ENCODE data around the gene GLCCI1. TPM values are rescaled to one million over a fixed set of nuclear protein-coding genes. Genes with fewer than 3 reads are reported as not detected.

The GLCCI1 gene
- total and polyA plus RNA-seq, 4 donors: 1.4 to 5.9 (median 4.3) TPM

DNA sequence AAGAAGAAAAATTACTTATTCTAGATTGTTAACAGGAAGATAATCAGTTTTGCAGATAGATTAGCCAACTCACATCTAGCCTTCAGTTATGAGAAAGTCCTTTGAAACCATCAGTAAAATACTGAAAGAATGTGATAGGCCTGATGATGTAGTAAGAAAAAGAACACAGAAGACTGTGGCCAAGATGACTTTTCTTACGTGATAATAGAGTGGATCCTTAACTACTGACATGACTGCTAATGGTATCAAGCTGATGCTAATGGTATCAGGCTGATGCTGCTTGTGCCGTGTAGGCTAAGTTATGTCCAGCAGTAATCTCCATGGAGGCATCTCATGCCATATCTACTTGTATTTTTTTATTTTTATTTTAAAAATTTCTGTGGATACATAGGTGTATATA, 114.2 kb downstream of the GLCCI1 start:
- Histone ChIP-seq H3K4me3 (ENCODE audit: low read depth in 1 of 3, low read length in 3 of 3) (no peak overlapping the region), H3K9me3 (ENCODE audit: control insufficient read depth in 4 of 4, low read length in 3 of 4) (no peaks in the 10 kb centered on the region), H3K27ac (ENCODE audit: low read depth in 1 of 2, low read length in 2 of 2) (no peak overlapping the region), H3K9ac (ENCODE audit: low read depth in 1 of 2, low read length in 2 of 2) (no peak overlapping the region), H3K27me3 (ENCODE audit: control insufficient read depth in 4 of 4, insufficient read depth in 4 of 4, low read length in 3 of 4) (no peaks in the 10 kb centered on the region), H3K36me3 (ENCODE audit: control insufficient read depth in 4 of 4, insufficient read depth in 3 of 4, low read depth in 1 of 4, low read length in 3 of 4) (peaks cover 0 to 4% (median 1%) of the 10 kb centered on the region in 4 donors), H3K4me1 (ENCODE audit: control insufficient read depth in 4 of 4, insufficient read depth in 4 of 4, low read length in 3 of 4) (no peaks in the 10 kb centered on the region)
- TF ChIP-seq YY1 (IDR thresholded peaks at IDR 0.05) (no peak), RAD21 (IDR thresholded peaks at IDR 0.05) (no peak), RXRA (IDR thresholded peaks at IDR 0.05) (no peak), HNF4G (IDR thresholded peaks at IDR 0.05) (no peak), FOXA1 (IDR thresholded peaks at IDR 0.05) (no peak), HNF4A (conservative IDR thresholded peaks at IDR 0.05) (no peak), JUND (IDR thresholded peaks at IDR 0.05) (no peak), TAF1 (conservative IDR thresholded peaks at IDR 0.05) (no peak), EGR1 (IDR thresholded peaks at IDR 0.05; ENCODE audit: low read depth in 2 of 2) (no peak), NR2F2 (IDR thresholded peaks at IDR 0.05) (no peak), SP1 (IDR thresholded peaks at IDR 0.05) (no peak), FOXA2 (IDR thresholded peaks at IDR 0.05) (no peak), GABPA (IDR thresholded peaks at IDR 0.05 in 1 of 2, conservative IDR thresholded peaks at IDR 0.05 in 1 of 2) (no peak)
- TF ChIP-seq, protein P1, sequence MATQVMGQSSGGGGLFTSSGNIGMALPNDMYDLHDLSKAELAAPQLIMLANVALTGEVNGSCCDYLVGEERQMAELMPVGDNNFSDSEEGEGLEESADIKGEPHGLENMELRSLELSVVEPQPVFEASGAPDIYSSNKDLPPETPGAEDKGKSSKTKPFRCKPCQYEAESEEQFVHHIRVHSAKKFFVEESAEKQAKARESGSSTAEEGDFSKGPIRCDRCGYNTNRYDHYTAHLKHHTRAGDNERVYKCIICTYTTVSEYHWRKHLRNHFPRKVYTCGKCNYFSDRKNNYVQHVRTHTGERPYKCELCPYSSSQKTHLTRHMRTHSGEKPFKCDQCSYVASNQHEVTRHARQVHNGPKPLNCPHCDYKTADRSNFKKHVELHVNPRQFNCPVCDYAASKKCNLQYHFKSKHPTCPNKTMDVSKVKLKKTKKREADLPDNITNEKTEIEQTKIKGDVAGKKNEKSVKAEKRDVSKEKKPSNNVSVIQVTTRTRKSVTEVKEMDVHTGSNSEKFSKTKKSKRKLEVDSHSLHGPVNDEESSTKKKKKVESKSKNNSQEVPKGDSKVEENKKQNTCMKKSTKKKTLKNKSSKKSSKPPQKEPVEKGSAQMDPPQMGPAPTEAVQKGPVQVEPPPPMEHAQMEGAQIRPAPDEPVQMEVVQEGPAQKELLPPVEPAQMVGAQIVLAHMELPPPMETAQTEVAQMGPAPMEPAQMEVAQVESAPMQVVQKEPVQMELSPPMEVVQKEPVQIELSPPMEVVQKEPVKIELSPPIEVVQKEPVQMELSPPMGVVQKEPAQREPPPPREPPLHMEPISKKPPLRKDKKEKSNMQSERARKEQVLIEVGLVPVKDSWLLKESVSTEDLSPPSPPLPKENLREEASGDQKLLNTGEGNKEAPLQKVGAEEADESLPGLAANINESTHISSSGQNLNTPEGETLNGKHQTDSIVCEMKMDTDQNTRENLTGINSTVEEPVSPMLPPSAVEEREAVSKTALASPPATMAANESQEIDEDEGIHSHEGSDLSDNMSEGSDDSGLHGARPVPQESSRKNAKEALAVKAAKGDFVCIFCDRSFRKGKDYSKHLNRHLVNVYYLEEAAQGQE (IDR thresholded peaks at IDR 0.05): no peak
- TF ChIP-seq, protein P2, sequence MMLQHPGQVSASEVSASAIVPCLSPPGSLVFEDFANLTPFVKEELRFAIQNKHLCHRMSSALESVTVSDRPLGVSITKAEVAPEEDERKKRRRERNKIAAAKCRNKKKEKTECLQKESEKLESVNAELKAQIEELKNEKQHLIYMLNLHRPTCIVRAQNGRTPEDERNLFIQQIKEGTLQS (IDR thresholded peaks at IDR 0.05): no peak
- TF ChIP-seq, protein P3, sequence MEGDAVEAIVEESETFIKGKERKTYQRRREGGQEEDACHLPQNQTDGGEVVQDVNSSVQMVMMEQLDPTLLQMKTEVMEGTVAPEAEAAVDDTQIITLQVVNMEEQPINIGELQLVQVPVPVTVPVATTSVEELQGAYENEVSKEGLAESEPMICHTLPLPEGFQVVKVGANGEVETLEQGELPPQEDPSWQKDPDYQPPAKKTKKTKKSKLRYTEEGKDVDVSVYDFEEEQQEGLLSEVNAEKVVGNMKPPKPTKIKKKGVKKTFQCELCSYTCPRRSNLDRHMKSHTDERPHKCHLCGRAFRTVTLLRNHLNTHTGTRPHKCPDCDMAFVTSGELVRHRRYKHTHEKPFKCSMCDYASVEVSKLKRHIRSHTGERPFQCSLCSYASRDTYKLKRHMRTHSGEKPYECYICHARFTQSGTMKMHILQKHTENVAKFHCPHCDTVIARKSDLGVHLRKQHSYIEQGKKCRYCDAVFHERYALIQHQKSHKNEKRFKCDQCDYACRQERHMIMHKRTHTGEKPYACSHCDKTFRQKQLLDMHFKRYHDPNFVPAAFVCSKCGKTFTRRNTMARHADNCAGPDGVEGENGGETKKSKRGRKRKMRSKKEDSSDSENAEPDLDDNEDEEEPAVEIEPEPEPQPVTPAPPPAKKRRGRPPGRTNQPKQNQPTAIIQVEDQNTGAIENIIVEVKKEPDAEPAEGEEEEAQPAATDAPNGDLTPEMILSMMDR (IDR thresholded peaks at IDR 0.05; ENCODE audit: low read depth, low read length, missing input control): no peak
- TF ChIP-seq, protein P4, sequence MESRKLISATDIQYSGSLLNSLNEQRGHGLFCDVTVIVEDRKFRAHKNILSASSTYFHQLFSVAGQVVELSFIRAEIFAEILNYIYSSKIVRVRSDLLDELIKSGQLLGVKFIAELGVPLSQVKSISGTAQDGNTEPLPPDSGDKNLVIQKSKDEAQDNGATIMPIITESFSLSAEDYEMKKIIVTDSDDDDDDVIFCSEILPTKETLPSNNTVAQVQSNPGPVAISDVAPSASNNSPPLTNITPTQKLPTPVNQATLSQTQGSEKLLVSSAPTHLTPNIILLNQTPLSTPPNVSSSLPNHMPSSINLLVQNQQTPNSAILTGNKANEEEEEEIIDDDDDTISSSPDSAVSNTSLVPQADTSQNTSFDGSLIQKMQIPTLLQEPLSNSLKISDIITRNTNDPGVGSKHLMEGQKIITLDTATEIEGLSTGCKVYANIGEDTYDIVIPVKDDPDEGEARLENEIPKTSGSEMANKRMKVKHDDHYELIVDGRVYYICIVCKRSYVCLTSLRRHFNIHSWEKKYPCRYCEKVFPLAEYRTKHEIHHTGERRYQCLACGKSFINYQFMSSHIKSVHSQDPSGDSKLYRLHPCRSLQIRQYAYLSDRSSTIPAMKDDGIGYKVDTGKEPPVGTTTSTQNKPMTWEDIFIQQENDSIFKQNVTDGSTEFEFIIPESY (IDR thresholded peaks at IDR 0.05): no peak
- TF ChIP-seq, protein P5, sequence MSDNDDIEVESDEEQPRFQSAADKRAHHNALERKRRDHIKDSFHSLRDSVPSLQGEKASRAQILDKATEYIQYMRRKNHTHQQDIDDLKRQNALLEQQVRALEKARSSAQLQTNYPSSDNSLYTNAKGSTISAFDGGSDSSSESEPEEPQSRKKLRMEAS (IDR thresholded peaks at IDR 0.05): no peak
- 93% methylated on average over 2 of the region's 2 CpGs for WGBS
- DNase-seq (ENCODE audit: low spot score): no peak

Data from liver (tissue), 9 donors.